Endothelial cell of umbilical vein (primary cell): ENCODE results near the gene RMRP. TPM values are rescaled to one million over a fixed set of nuclear protein-coding genes. Genes with fewer than 3 reads are reported as not detected.

Experiments used
- BruUV-seq: library from RNA; stranded (reverse); fragments of 400-500 nt; replicated peaks from 2 replicates; lab custom pipeline; 2021; lab: Mats Ljungman, UMichigan
- CTCF ChIA-PET: fragments of 300-600, 350-600 bp; sonication (Branson Sonifier 250); formaldehyde crosslinking; loops from one replicate; lab custom pipeline; 2021; ENCODE audit warnings: antibody characterized with exemption, inconsistent platforms; lab: Charles Lee
- POLR2A ChIA-PET: fragments of 300-600, 350-600 bp; sonication (Branson Sonifier 250); formaldehyde crosslinking; loops from one replicate; lab custom pipeline; 2021; ENCODE audit warnings: antibody characterized with exemption, inconsistent platforms; lab: Charles Lee
- DNase-seq: peaks from one replicate; pipeline ENCODE4 v3.0.0-alpha.2; 2011; ENCODE audit warnings: low read depth, low spot score
- FAIRE-seq: peaks from 2 replicates; lab custom pipeline; 2011; peaks lifted over from hg19 to GRCh38; lab: Jason Lieb, UNC
- H2AFZ ChIP-seq: 2 replicates; pipeline ENCODE4 v1.6.0; 2012; ENCODE audit warnings: low read depth, low read length, control low read depth, inconsistent platforms
- H3K27ac ChIP-seq: 2 replicates; pipeline ENCODE4 v1.5.1; 2011; ENCODE audit warnings: low read depth, mild to moderate bottlenecking, control low read depth, low read length, moderate library complexity; ENCODE audit not compliant: insufficient read depth
- H3K27me3 ChIP-seq, 2 experiments: 2 replicates each; pipeline versions ENCODE4 v1.6.0 to v1.6.1; 2011; ENCODE audit warnings: low read length in 2 of 2, mixed read lengths in 1 of 2; ENCODE audit not compliant: control insufficient read depth in 2 of 2, insufficient read depth in 2 of 2
- H3K36me3 ChIP-seq, 2 experiments: 2 replicates in 1 of 2; 3 replicates in 1 of 2; pipeline ENCODE4 v1.5.1; 2011; ENCODE audit warnings: low read length in 2 of 2, mild to moderate bottlenecking in 1 of 2, moderate library complexity in 1 of 2; ENCODE audit not compliant: control insufficient read depth in 2 of 2, insufficient read depth in 2 of 2; ENCODE audit errors: extremely low read depth in 1 of 2
- H3K4me1 ChIP-seq: 3 replicates; pipeline ENCODE4 v1.5.1; 2011; ENCODE audit warnings: mild to moderate bottlenecking, low read length; ENCODE audit not compliant: control insufficient read depth, insufficient read depth; ENCODE audit errors: extremely low read depth
- H3K4me2 ChIP-seq: 2 replicates; pipeline ENCODE4 v1.6.1; 2011; ENCODE audit warnings: low read length, control low read depth, mixed read lengths; ENCODE audit not compliant: insufficient read depth
- H3K4me3 ChIP-seq, 3 experiments: fragments of 200-600 bp in 1 of 3; sonication (generic), shearing (Covaris generic) in 1 of 3; replicated peaks in 1 of 3; 2 replicates each; pipeline ENCODE4 v1.5.1; 2011 to 2016; ENCODE audit warnings: control low read depth in 3 of 3, low read length in 3 of 3, mild to moderate bottlenecking in 2 of 3, inconsistent platforms in 1 of 3, low read depth in 1 of 3, moderate library complexity in 1 of 3; ENCODE audit not compliant: insufficient read depth in 1 of 3
- H3K79me2 ChIP-seq: 2 replicates; pipeline ENCODE4 v1.6.0; 2012; ENCODE audit warnings: low read length, inconsistent platforms; ENCODE audit not compliant: control insufficient read depth, insufficient read depth
- H3K9ac ChIP-seq: replicated peaks from 2 replicates; pipeline ENCODE3; 2011; ENCODE audit warnings: low read length, control low read depth; ENCODE audit not compliant: insufficient read depth; ENCODE audit errors: extremely low read depth
- H3K9me1 ChIP-seq: replicated peaks from 3 replicates; pipeline ENCODE4 v1.6.0; 2011; ENCODE audit warnings: mild to moderate bottlenecking, low read length; ENCODE audit not compliant: control insufficient read depth, insufficient read depth; ENCODE audit errors: extremely low read depth
- H3K9me3 ChIP-seq: replicated peaks from 2 replicates; pipeline ENCODE4 v1.5.1; 2012; ENCODE audit warnings: low read length, inconsistent platforms; ENCODE audit not compliant: control insufficient read depth, insufficient read depth
- H4K20me1 ChIP-seq: replicated peaks from 2 replicates; pipeline ENCODE3; 2011; ENCODE audit warnings: mild to moderate bottlenecking, low read length; ENCODE audit not compliant: control insufficient read depth, insufficient read depth; ENCODE audit errors: extremely low read depth
- EZH2 ChIP-seq: IDR thresholded peaks from 2 replicates; pipeline ENCODE4 v1.6.1; 2012; ENCODE audit warnings: borderline replicate concordance, low read depth, mild to moderate bottlenecking, moderate library complexity, low read length, inconsistent platforms; ENCODE audit not compliant: severe bottlenecking
- FOS ChIP-seq: IDR thresholded peaks from 2 replicates; pipeline ENCODE4 v1.6.1; 2011; ENCODE audit warnings: mild to moderate bottlenecking, low read length, moderate library complexity, borderline replicate concordance; ENCODE audit not compliant: insufficient read depth
- GATA2 ChIP-seq: IDR thresholded peaks from 2 replicates; pipeline ENCODE4 v1.7.0; 2011; ENCODE audit warnings: low read depth, mild to moderate bottlenecking, moderate library complexity, mixed read lengths, low read length; ENCODE audit not compliant: insufficient read length, insufficient read depth
- JUN ChIP-seq: IDR thresholded peaks from 2 replicates; pipeline ENCODE4 v1.6.1; 2011; ENCODE audit warnings: borderline replicate concordance, low read depth; ENCODE audit not compliant: insufficient read length, insufficient read depth
- MYC ChIP-seq: IDR thresholded peaks from one replicate; pipeline ENCODE4 v1.6.1; 2011; ENCODE audit warnings: mild to moderate bottlenecking, low read depth, low read length
- POLR2A ChIP-seq: IDR thresholded peaks from 2 replicates; pipeline ENCODE4 v1.6.1; 2012; ENCODE audit warnings: low read depth, mild to moderate bottlenecking, control low read depth, low read length
- POLR2AphosphoS5 ChIP-seq: IDR thresholded peaks from 2 replicates; pipeline ENCODE4 v1.6.1; 2012; ENCODE audit warnings: low read depth, mild to moderate bottlenecking, control low read depth, low read length, moderate library complexity; ENCODE audit not compliant: insufficient read depth
- dilution Hi-C: fragments of 300-500 bp; cut with MboI; formaldehyde crosslinking; loops from one replicate; pipeline ENCODE4 v1.15.0; 2019; ENCODE audit warnings: low sequenced_read_pairs; ENCODE audit not compliant: extremely low pct_ligation_motif_present
- intact Hi-C: fragments of 100-400 bp; cut with micrococcal nuclease; formaldehyde crosslinking; loops from one replicate; pipeline ENCODE4 v1.10.0; 2022
- polyA plus RNA-seq, 4 experiments: library from polyadenylated mRNA; depleted of rRNA in 3 of 4; stranded (reverse) in 3 of 4; unstranded in 1 of 4; fragments of >200 nt; gene quantifications; 2 replicates each; pipeline versions ENCODE4 v1.2.1 to v1.2.3, GENCODE V29; 2011 to 2012; ENCODE audit warnings: missing spikeins in 1 of 4
- total RNA-seq: library from RNA; stranded (reverse); gene quantifications from 2 replicates; pipeline ENCODE4 v1.2.3, GENCODE V29; 2021
- TF ChIP-seq, protein P1 (sequence below), 2 donors: IDR thresholded peaks; 1 replicate in 1 of 2; 2 replicates in 1 of 2; pipeline ENCODE4 v1.5.1; 2011; ENCODE audit warnings: low read length in 2 of 2, mild to moderate bottlenecking in 2 of 2, moderate library complexity in 2 of 2, control low read depth in 1 of 2, inconsistent platforms in 1 of 2, low read depth in 1 of 2; ENCODE audit not compliant: insufficient read depth in 1 of 2; ENCODE audit errors: extremely low read depth in 1 of 2
- TF ChIP-seq, protein P2 (sequence below): IDR thresholded peaks from 2 replicates; pipeline ENCODE4 v1.6.1; 2011; ENCODE audit not compliant: insufficient read depth, insufficient read length

The RMRP gene
- total and polyA plus RNA-seq, 2 donors (not counting 3 experiments of a cell fraction or from before 2014, with no cell fraction given): 19,118 TPM; not detected in 1

DNA sequence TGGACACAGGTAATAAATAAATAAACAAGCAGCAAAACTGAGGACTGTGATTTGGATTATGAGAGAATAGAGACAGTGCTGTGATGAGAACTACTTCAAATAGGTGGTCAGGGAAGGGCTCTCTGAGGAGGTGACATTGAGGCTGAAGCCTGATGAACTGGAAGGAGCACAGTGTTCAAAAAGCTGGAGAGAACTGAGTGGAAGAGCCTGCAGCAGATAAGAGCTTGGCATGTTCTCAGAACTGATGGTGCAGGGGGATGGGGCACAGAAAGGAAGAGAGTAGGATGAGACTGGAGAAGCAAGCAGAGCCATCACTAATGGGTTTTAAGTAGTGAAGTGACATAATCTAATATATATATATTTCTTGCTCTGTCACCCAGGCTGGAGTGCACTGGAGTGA is 43.1 kb upstream of the RMRP start:
- BruUV-seq: no TSS peak
- dilution Hi-C loops: no loop called here
- FAIRE-seq: no peak

More for the DNA sequence above, 43.1 kb upstream of the RMRP start:
- Histone ChIP-seq H4K20me1 (no peaks in the 10 kb centered on the region), H3K9me1 (no peaks in the 10 kb centered on the region), H3K79me2 (no peaks in the 10 kb centered on the region), H3K4me1 (no peaks in the 10 kb centered on the region), H2AFZ (no peak overlapping the region), H3K36me3 (peaks cover 60 to 90% of the 10 kb centered on the region in 2 experiments), H3K9me3 (no peaks in the 10 kb centered on the region), H3K9ac (no peak overlapping the region), H3K4me3 (no peak overlapping the region), H3K4me2 (no peak overlapping the region), H3K27ac (no peak overlapping the region), H3K27me3 (no peaks in the 10 kb centered on the region)
- intact Hi-C loops: no loop called here
- ChIA-PET CTCF (interaction anchor here (0.7 to 1.3 kb wide), 4 partner anchors 11 to 45 kb away, joined by 3 to 4 read pairs (median 3); no protein-coding TSS in a partner anchor), POLR2A (no interaction called here)
- no peak for DNase-seq
- TF ChIP-seq FOS: no peak
- TF ChIP-seq, protein P1, sequence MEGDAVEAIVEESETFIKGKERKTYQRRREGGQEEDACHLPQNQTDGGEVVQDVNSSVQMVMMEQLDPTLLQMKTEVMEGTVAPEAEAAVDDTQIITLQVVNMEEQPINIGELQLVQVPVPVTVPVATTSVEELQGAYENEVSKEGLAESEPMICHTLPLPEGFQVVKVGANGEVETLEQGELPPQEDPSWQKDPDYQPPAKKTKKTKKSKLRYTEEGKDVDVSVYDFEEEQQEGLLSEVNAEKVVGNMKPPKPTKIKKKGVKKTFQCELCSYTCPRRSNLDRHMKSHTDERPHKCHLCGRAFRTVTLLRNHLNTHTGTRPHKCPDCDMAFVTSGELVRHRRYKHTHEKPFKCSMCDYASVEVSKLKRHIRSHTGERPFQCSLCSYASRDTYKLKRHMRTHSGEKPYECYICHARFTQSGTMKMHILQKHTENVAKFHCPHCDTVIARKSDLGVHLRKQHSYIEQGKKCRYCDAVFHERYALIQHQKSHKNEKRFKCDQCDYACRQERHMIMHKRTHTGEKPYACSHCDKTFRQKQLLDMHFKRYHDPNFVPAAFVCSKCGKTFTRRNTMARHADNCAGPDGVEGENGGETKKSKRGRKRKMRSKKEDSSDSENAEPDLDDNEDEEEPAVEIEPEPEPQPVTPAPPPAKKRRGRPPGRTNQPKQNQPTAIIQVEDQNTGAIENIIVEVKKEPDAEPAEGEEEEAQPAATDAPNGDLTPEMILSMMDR (IDR thresholded peaks at IDR 0.05; ENCODE audit: extremely low read depth in 1 of 2, insufficient read depth in 1 of 2, low read depth in 1 of 2, low read length in 2 of 2): no peak
- TF ChIP-seq, protein P2, sequence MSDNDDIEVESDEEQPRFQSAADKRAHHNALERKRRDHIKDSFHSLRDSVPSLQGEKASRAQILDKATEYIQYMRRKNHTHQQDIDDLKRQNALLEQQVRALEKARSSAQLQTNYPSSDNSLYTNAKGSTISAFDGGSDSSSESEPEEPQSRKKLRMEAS: no peak
- no peak for TF ChIP-seq POLR2AphosphoS5
- TF ChIP-seq EZH2: no peak
- no peak for TF ChIP-seq MYC
- no peak for TF ChIP-seq GATA2
- TF ChIP-seq JUN: no peak
- TF ChIP-seq POLR2A: no peak
